ENCODE measurements around the gene GRIK1.

Gene GRIK1

DNA sequence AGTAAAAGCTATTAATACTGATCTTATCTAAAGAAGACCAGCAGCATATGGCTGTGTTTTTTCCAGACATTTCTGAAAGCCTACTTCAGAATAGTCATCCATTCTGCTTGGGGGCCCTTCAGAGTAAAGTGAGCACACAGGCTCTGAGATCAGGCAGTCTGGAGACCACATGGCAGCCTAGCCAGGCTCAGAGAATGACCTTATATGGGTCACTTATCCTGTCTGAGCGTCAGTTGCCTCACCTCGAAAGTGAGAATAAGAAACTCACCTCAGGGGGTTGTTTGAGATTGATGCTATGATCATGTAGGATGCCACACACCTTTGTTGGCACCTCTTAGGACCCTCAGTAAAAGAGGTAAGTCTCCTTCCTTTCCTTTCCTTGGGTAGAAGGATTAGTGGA, 270.4 kb downstream of the GRIK1 start:
- TF ChIP-seq, protein P1, sequence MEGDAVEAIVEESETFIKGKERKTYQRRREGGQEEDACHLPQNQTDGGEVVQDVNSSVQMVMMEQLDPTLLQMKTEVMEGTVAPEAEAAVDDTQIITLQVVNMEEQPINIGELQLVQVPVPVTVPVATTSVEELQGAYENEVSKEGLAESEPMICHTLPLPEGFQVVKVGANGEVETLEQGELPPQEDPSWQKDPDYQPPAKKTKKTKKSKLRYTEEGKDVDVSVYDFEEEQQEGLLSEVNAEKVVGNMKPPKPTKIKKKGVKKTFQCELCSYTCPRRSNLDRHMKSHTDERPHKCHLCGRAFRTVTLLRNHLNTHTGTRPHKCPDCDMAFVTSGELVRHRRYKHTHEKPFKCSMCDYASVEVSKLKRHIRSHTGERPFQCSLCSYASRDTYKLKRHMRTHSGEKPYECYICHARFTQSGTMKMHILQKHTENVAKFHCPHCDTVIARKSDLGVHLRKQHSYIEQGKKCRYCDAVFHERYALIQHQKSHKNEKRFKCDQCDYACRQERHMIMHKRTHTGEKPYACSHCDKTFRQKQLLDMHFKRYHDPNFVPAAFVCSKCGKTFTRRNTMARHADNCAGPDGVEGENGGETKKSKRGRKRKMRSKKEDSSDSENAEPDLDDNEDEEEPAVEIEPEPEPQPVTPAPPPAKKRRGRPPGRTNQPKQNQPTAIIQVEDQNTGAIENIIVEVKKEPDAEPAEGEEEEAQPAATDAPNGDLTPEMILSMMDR (conservative IDR thresholded peaks at IDR 0.05): no peak
- H3K27ac ChIP-seq: no peak overlapping the region

DNA sequence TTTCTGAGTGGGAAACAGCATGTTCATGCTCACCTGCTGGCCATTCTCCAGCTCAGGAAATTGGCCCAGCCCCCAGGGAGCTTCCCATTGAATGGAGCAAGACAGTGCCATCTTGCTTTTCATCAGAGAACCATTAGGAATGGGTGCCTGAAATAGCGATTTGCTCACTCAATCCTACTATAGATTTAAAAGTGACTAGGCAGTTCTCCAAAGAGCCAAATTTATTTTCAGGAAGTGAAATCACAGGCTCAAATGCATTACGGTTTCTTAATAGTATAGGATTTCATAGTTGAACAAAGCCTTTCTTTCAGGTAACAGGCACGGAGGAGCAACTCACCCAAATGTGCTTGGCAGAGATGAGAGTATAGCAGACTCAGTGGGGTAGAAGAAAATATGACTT, 272.1 kb downstream of the GRIK1 start:
- TF ChIP-seq, protein P1 (conservative IDR thresholded peaks at IDR 0.05): no peak
- H3K27ac ChIP-seq: no peak overlapping the region

DNA sequence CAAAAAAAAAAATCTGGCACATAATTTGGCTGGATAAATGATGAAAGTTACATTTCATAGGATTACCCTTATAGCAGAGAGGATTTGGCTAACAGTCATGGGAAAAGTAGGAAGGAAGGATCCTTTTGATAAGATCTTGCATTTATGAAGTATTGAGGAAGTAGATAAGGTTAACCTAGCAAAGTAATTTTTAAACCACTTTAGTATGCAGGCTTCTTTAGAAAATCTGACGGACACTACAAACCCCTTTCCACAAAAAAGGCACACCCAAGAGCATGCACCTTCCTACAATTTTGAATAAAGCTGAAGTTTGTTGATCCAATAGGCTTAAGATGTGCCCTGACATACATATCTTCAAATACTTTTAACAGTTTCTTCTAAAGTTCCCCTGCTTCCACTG, 275.2 kb downstream of the GRIK1 start:
- TF ChIP-seq, protein P1 (conservative IDR thresholded peaks at IDR 0.05): no peak
- no peak overlapping the region for H3K27ac ChIP-seq

DNA sequence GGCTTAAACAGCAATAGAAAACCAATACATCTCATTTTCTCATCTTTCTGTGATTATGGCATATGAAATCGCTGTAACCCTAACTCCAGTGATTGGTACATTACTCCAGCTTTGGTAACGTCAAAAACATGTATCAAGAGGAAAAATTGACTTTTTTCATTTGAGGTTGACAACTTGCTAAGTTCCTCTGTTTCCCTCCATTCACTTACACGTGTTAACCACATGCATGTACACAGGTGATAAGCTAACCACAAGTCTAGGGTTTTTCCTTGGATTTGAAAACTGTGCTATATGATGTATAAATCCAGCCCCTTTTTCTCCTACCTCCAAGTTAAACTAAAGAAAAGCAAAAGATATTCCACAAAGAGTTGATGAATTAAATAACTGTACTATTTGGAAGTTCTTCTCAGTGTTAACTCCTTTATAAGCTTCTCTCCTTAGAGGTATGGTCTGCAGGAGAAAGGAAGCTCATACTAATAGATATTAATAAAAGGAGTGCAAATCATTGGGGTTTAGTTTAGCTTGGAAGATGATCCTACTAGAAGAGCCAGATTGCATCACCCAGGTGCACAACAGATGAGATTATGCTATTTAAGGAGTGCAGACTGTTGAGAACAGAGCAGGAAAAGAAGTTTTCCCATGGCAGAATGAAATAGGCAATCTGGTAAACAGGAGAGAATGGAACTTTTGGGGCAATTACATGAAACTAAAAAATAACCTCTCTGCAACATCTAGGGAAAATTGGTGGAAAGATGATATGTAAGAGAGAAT, 277.9 kb downstream of the GRIK1 start:
- TF ChIP-seq, protein P1 (conservative IDR thresholded peaks at IDR 0.05): no peak
- no peak overlapping the region for H3K27ac ChIP-seq

DNA sequence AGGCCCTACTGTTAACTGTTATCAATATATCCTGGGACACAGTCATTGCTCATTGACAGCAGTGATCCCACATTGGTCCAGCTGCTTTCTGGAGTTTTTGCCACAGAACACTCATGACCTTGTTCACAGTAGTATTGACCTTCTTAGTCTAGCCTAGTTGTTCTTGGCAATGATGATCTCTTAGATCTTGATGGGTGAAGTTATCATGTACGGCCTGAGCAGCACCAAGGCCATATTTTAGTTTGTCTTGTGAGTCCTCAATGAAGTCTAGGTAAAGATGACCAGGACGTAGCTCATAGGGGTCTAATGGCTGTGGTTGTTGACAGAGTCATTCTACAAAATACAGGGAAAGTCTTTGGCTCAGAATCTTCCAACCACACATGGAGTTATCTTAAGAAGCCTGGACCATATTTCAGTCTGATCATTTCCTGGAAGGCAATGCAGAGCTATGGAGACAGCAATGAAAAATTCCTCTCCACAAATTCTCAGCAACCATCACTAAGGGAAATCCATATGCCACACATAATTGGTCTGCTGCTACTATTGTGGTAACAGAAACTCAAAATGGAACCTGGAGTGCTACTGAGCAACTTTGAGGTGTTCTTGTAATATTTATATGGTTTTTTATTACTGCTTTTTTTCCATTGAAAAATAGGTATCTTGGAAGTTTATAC, 279.6 kb downstream of the GRIK1 start:
- TF ChIP-seq, protein P1 (conservative IDR thresholded peaks at IDR 0.05): no peak
- H3K27ac ChIP-seq: no peak overlapping the region

DNA sequence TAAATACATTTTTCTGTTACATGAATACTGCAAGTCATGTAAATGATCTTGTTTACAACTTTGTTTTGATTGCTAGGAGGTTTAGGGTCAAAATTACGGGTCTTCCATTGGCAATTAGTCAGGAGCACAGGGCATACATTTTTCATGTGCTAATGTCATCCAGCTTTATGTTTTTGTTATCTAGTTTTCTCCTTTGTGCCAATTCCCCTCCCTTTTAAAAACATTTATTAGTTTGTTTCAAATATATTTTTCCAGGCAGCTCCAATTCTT, 280.9 kb downstream of the GRIK1 start:
- TF ChIP-seq, protein P1 (conservative IDR thresholded peaks at IDR 0.05): no peak
- H3K27ac ChIP-seq: no peak overlapping the region

DNA sequence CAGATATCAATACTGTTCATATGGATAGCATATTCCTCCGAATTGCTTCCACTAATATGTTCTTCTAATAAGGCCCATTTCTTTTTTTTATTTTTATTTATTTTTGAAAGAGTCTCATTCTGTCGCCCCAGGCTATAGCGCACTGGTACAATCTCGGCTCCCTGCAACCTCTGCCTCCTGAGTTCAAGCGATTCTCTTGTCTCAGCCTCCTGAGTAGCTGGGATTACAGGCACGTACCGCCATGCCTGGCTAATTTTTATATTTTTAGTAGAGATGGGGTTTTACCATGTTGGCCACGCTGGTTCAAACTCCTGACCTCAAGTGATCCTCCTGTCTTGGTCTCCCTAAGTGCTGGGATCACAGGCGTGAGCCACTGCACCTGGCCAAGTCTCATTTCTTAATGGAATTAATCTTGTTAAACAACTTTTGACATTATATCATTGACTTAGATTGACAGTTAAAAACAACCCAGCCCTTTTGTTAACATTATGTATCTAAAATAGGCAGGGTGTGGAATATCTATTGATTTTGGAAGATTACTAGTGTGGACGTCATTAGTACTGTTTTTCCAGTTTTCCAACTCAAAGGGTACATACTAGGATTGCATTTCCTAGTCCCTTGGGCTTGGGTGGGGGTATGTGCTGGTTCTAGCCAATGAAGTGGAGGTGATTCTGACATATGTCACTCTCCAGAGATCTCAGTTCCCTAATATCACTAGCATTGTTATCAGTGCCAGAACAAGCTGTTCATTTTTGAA, 281.4 kb downstream of the GRIK1 start:
- TF ChIP-seq, protein P1 (conservative IDR thresholded peaks at IDR 0.05): no peak
- no peak overlapping the region for H3K27ac ChIP-seq

All from VCaP (cell line).